Mesodermal cell (in vitro differentiated cells): Measurements from ENCODE around the gene ST7.
"Not testable (repeated sequence)": the region's sequence is repeated elsewhere in the genome, so short reads cannot be mapped to it uniquely, and the experiment has no call there.

Experiments used
- H3K27ac ChIP-seq: 2 replicates; pipeline ENCODE4 v1.7.0; 2013; ENCODE audit warnings: mild to moderate bottlenecking, low read depth, low read length, moderate library complexity; ENCODE audit not compliant: severe bottlenecking
- H3K36me3 ChIP-seq: 2 replicates; pipeline ENCODE4 v1.7.1; 2013; ENCODE audit warnings: mild to moderate bottlenecking, low read length, moderate library complexity; ENCODE audit not compliant: control insufficient read depth, insufficient read depth
- H3K4me1 ChIP-seq: one replicate; pipeline ENCODE4 v1.7.1; 2013; ENCODE audit warnings: mild to moderate bottlenecking, low read length; ENCODE audit not compliant: insufficient read depth, control insufficient read depth, poor library complexity, severe bottlenecking
- H3K4me3 ChIP-seq: 2 replicates; pipeline ENCODE4 v1.7.0; 2013; ENCODE audit warnings: low read length, control low read depth, mild to moderate bottlenecking; ENCODE audit not compliant: insufficient read depth, poor library complexity, severe bottlenecking; ENCODE audit errors: extremely low read depth
- H3K9me3 ChIP-seq: 2 replicates; pipeline ENCODE4 v1.7.1; 2013; ENCODE audit warnings: mild to moderate bottlenecking, low read length, moderate library complexity; ENCODE audit not compliant: control insufficient read depth
- WGBS, 2 experiments: methylation state at CpG; one replicate each; pipeline ENCODE4 v1.1.5; 2013; ENCODE audit warnings: missing lambda C conversion rate in 2 of 2; ENCODE audit not compliant: insufficient coverage in 2 of 2; 5-methylcytosine and 5-hydroxymethylcytosine counted together

ST7 gene

GRCh38 chr7:117017702-117018266, 64.5 kb downstream of the ST7 start:
- Histone ChIP-seq H3K9me3 (no peaks in the 10 kb centered on the region), H3K4me3 (no peak overlapping the region), H3K27ac (no peak overlapping the region), H3K36me3 (no peaks in the 10 kb centered on the region), H3K4me1 (peaks cover 15% of the 10 kb centered on the region)
- WGBS, 2 experiments = 100% methylated on average over 1 of the region's 4 CpGs; no CpG with 5 or more reads in 1 of the 2 experiments

- H3K4me3 ChIP-seq = no peak overlapping the region
- H3K4me1 ChIP-seq = peaks cover 15% of the 10 kb centered on the region
- no peak overlapping the region for H3K27ac ChIP-seq
- no peaks in the 10 kb centered on the region for H3K36me3 ChIP-seq
- H3K9me3 ChIP-seq = no peaks in the 10 kb centered on the region
- WGBS, 2 experiments = 100% methylated on average over 1 of the region's 1 CpG; no CpG with 5 or more reads in 1 of the 2 experiments
These were observed 65.4 kb downstream of the ST7 start for GRCh38 chr7:117018713-117019112.

- Histone ChIP-seq H3K36me3 (no peaks in the 10 kb centered on the region), H3K4me3 (no peak overlapping the region), H3K4me1 (peaks cover 14% of the 10 kb centered on the region), H3K9me3 (no peaks in the 10 kb centered on the region), H3K27ac (peak overlapping the region; percentile 92)
- 93 to 100% methylated on average over 1 to 2 of the region's 2 CpGs for WGBS, 2 experiments
These were observed 66.0 kb downstream of the ST7 start for GRCh38 chr7:117019287-117019686.

- no peaks in the 10 kb centered on the region for H3K36me3 ChIP-seq
- peak overlapping the region; percentile 9 for H3K4me3 ChIP-seq
- 21 to 39% methylated on average over 15 to 16 of the region's 18 CpGs for WGBS, 2 experiments
These were observed 66.7 kb downstream of the ST7 start for GRCh38 chr7:117019786-117020590.

GRCh38 chr7:117020591-117020973, 67.3 kb downstream of the ST7 start:
- peaks cover 9% of the 10 kb centered on the region for H3K4me1 ChIP-seq
- H3K4me3 ChIP-seq = peak overlapping the region; percentile 9
- no peaks in the 10 kb centered on the region for H3K9me3 ChIP-seq
- peak overlapping the region; percentile 92 for H3K27ac ChIP-seq
- H3K36me3 ChIP-seq = no peaks in the 10 kb centered on the region
- no CpG with 5 or more reads among the region's 1 CpG for WGBS, 2 experiments

More at GRCh38 chr7:117019786-117020590, 66.7 kb downstream of the ST7 start:
- Histone ChIP-seq H3K4me1 (peaks cover 9% of the 10 kb centered on the region), H3K27ac (peak overlapping the region; percentile 92), H3K9me3 (no peaks in the 10 kb centered on the region)

GRCh38 chr7:117021366-117021765, 68.1 kb downstream of the ST7 start:
- Histone ChIP-seq H3K9me3 (no peaks in the 10 kb centered on the region), H3K4me3 (no peak overlapping the region), H3K36me3 (no peaks in the 10 kb centered on the region), H3K4me1 (peaks cover 9% of the 10 kb centered on the region), H3K27ac (no peak overlapping the region)
- 100% methylated on average over 1 of the region's 2 CpGs; no CpG with 5 or more reads in 1 of the 2 experiments for WGBS, 2 experiments

GRCh38 chr7:117021986-117022385, 68.7 kb downstream of the ST7 start:
- WGBS, 2 experiments = no CpG with 5 or more reads among the region's 5 CpGs
- Histone ChIP-seq H3K27ac (no peak overlapping the region), H3K36me3 (no peaks in the 10 kb centered on the region), H3K4me1 (peaks cover 9% of the 10 kb centered on the region), H3K9me3 (no peaks in the 10 kb centered on the region), H3K4me3 (no peak overlapping the region)

DNA sequence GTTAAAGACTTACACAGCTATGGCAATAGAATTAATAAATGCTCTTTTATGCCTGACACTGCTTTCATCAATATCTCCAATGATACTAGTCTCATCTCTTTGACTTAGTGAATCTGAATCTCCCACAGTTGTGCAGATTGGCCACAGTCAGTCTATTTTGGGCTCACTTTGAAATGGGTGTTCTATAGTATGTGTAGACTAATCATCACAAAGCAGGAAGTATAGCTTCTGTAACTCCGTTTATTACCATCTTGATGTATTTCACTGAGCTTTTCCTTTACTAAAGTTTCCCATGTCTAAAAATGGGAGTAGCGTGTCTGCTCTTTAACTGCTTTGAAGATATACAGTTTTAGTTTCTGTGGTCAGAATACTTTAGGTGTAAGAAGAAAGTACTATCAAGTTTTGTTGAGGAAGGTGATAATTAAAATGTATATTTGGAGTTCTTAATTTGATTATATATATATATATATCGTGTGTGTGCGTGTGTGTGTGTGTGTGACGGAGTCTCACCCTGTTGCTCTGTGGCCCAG, 70.1 kb downstream of the ST7 start:
- Histone ChIP-seq H3K27ac (no peak overlapping the region), H3K4me3 (no peak overlapping the region), H3K36me3 (no peaks in the 10 kb centered on the region), H3K4me1 (peaks cover 9% of the 10 kb centered on the region), H3K9me3 (no peaks in the 10 kb centered on the region)
- WGBS, 2 experiments = 100% methylated on average over 1 of the region's 5 CpGs

DNA sequence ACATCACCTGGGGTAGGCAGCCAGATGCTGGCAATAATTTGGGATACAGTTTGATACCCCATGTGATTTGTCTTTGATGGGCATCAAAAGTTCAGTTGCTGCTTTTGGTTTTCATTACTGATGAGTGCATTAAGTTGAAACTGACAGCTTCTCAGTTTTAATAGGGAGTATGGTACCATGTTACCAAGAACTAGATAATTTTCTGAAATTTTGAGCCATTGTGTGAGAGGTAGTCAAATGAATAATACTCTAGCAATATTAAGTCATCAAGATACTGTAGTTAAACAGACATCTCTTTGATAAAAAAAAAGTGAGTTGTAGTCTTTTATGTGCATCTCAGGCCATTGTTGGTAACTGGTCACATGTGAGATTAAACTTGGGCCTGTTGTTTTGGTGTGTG, 71.5 kb downstream of the ST7 start:
- Histone ChIP-seq H3K4me1 (peaks cover 5% of the 10 kb centered on the region), H3K27ac (no peak overlapping the region), H3K9me3 (no peaks in the 10 kb centered on the region), H3K36me3 (no peaks in the 10 kb centered on the region), H3K4me3 (no peak overlapping the region)

DNA sequence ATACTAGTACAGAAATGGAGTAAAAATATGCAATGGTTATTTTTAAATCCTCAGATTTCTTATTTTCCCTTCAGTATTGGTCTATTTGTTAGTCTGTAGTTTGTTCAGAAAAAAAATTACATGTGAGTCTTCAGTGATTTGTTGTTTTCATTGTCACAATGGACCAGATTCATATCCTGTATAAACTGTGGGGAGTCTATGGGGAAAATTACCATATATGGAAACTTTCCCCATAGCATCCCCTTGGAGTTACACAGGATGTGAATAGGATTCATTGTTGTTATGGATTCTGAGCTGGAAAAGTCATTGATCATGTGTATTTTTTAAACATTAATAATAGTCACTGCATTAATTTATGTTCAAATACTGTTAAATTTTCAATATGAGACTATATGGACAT, 72.6 kb downstream of the ST7 start:
- H3K27ac ChIP-seq = no peak overlapping the region
- no peak overlapping the region for H3K4me3 ChIP-seq
- peaks cover under 1% of the 10 kb centered on the region for H3K4me1 ChIP-seq
- peaks cover 2% of the 10 kb centered on the region for H3K9me3 ChIP-seq
- no peaks in the 10 kb centered on the region for H3K36me3 ChIP-seq

GRCh38 chr7:117030346-117030745, 77.0 kb downstream of the ST7 start:
- not testable (repeated sequence) for H3K9me3 ChIP-seq, H3K36me3 ChIP-seq, H3K27ac ChIP-seq, H3K4me1 ChIP-seq, H3K4me3 ChIP-seq
- WGBS, 2 experiments = 60 to 100% methylated on average over 1 of the region's 1 CpG
